Endothelial cell of umbilical vein (primary cell): ENCODE data around the gene HSPA5. TPM values are rescaled to one million over a fixed set of nuclear protein-coding genes. Genes with fewer than 3 reads are reported as not detected.

Experiments used
- BruUV-seq: library from RNA; stranded (reverse); fragments of 400-500 nt; replicated peaks from 2 replicates; lab custom pipeline; 2021; lab: Mats Ljungman, UMichigan
- CTCF ChIA-PET: fragments of 300-600, 350-600 bp; sonication (Branson Sonifier 250); formaldehyde crosslinking; loops from one replicate; lab custom pipeline; 2021; ENCODE audit warnings: antibody characterized with exemption, inconsistent platforms; lab: Charles Lee
- POLR2A ChIA-PET: fragments of 300-600, 350-600 bp; sonication (Branson Sonifier 250); formaldehyde crosslinking; loops from one replicate; lab custom pipeline; 2021; ENCODE audit warnings: antibody characterized with exemption, inconsistent platforms; lab: Charles Lee
- DNase-seq: peaks from one replicate; pipeline ENCODE4 v3.0.0-alpha.2; 2011; ENCODE audit warnings: low read depth, low spot score
- FAIRE-seq: peaks from 2 replicates; lab custom pipeline; 2011; peaks lifted over from hg19 to GRCh38; lab: Jason Lieb, UNC
- H2AFZ ChIP-seq: 2 replicates; pipeline ENCODE4 v1.6.0; 2012; ENCODE audit warnings: low read depth, low read length, control low read depth, inconsistent platforms
- H3K27ac ChIP-seq: 2 replicates; pipeline ENCODE4 v1.5.1; 2011; ENCODE audit warnings: low read depth, mild to moderate bottlenecking, control low read depth, low read length, moderate library complexity; ENCODE audit not compliant: insufficient read depth
- H3K27me3 ChIP-seq, 2 experiments: 2 replicates each; pipeline versions ENCODE4 v1.6.0 to v1.6.1; 2011; ENCODE audit warnings: low read length in 2 of 2, mixed read lengths in 1 of 2; ENCODE audit not compliant: control insufficient read depth in 2 of 2, insufficient read depth in 2 of 2
- H3K36me3 ChIP-seq, 2 experiments: 2 replicates in 1 of 2; 3 replicates in 1 of 2; pipeline ENCODE4 v1.5.1; 2011; ENCODE audit warnings: low read length in 2 of 2, mild to moderate bottlenecking in 1 of 2, moderate library complexity in 1 of 2; ENCODE audit not compliant: control insufficient read depth in 2 of 2, insufficient read depth in 2 of 2; ENCODE audit errors: extremely low read depth in 1 of 2
- H3K4me1 ChIP-seq: 3 replicates; pipeline ENCODE4 v1.5.1; 2011; ENCODE audit warnings: mild to moderate bottlenecking, low read length; ENCODE audit not compliant: control insufficient read depth, insufficient read depth; ENCODE audit errors: extremely low read depth
- H3K4me2 ChIP-seq: 2 replicates; pipeline ENCODE4 v1.6.1; 2011; ENCODE audit warnings: low read length, control low read depth, mixed read lengths; ENCODE audit not compliant: insufficient read depth
- H3K4me3 ChIP-seq, 3 experiments: fragments of 200-600 bp in 1 of 3; sonication (generic), shearing (Covaris generic) in 1 of 3; replicated peaks in 1 of 3; 2 replicates each; pipeline ENCODE4 v1.5.1; 2011 to 2016; ENCODE audit warnings: control low read depth in 3 of 3, low read length in 3 of 3, mild to moderate bottlenecking in 2 of 3, inconsistent platforms in 1 of 3, low read depth in 1 of 3, moderate library complexity in 1 of 3; ENCODE audit not compliant: insufficient read depth in 1 of 3
- H3K79me2 ChIP-seq: 2 replicates; pipeline ENCODE4 v1.6.0; 2012; ENCODE audit warnings: low read length, inconsistent platforms; ENCODE audit not compliant: control insufficient read depth, insufficient read depth
- H3K9ac ChIP-seq: replicated peaks from 2 replicates; pipeline ENCODE3; 2011; ENCODE audit warnings: low read length, control low read depth; ENCODE audit not compliant: insufficient read depth; ENCODE audit errors: extremely low read depth
- H3K9me1 ChIP-seq: replicated peaks from 3 replicates; pipeline ENCODE4 v1.6.0; 2011; ENCODE audit warnings: mild to moderate bottlenecking, low read length; ENCODE audit not compliant: control insufficient read depth, insufficient read depth; ENCODE audit errors: extremely low read depth
- H3K9me3 ChIP-seq: replicated peaks from 2 replicates; pipeline ENCODE4 v1.5.1; 2012; ENCODE audit warnings: low read length, inconsistent platforms; ENCODE audit not compliant: control insufficient read depth, insufficient read depth
- H4K20me1 ChIP-seq: replicated peaks from 2 replicates; pipeline ENCODE3; 2011; ENCODE audit warnings: mild to moderate bottlenecking, low read length; ENCODE audit not compliant: control insufficient read depth, insufficient read depth; ENCODE audit errors: extremely low read depth
- CTCF ChIP-seq, 2 donors: IDR thresholded peaks; 1 replicate in 1 of 2; 2 replicates in 1 of 2; pipeline ENCODE4 v1.5.1; 2011; ENCODE audit warnings: low read length in 2 of 2, mild to moderate bottlenecking in 2 of 2, moderate library complexity in 2 of 2, control low read depth in 1 of 2, inconsistent platforms in 1 of 2, low read depth in 1 of 2; ENCODE audit not compliant: insufficient read depth in 1 of 2; ENCODE audit errors: extremely low read depth in 1 of 2
- EZH2 ChIP-seq: IDR thresholded peaks from 2 replicates; pipeline ENCODE4 v1.6.1; 2012; ENCODE audit warnings: borderline replicate concordance, low read depth, mild to moderate bottlenecking, moderate library complexity, low read length, inconsistent platforms; ENCODE audit not compliant: severe bottlenecking
- FOS ChIP-seq: IDR thresholded peaks from 2 replicates; pipeline ENCODE4 v1.6.1; 2011; ENCODE audit warnings: mild to moderate bottlenecking, low read length, moderate library complexity, borderline replicate concordance; ENCODE audit not compliant: insufficient read depth
- GATA2 ChIP-seq: IDR thresholded peaks from 2 replicates; pipeline ENCODE4 v1.7.0; 2011; ENCODE audit warnings: low read depth, mild to moderate bottlenecking, moderate library complexity, mixed read lengths, low read length; ENCODE audit not compliant: insufficient read length, insufficient read depth
- JUN ChIP-seq: IDR thresholded peaks from 2 replicates; pipeline ENCODE4 v1.6.1; 2011; ENCODE audit warnings: borderline replicate concordance, low read depth; ENCODE audit not compliant: insufficient read length, insufficient read depth
- MAX ChIP-seq: IDR thresholded peaks from 2 replicates; pipeline ENCODE4 v1.6.1; 2011; ENCODE audit not compliant: insufficient read depth, insufficient read length
- MYC ChIP-seq: IDR thresholded peaks from one replicate; pipeline ENCODE4 v1.6.1; 2011; ENCODE audit warnings: mild to moderate bottlenecking, low read depth, low read length
- POLR2A ChIP-seq: IDR thresholded peaks from 2 replicates; pipeline ENCODE4 v1.6.1; 2012; ENCODE audit warnings: low read depth, mild to moderate bottlenecking, control low read depth, low read length
- POLR2AphosphoS5 ChIP-seq: IDR thresholded peaks from 2 replicates; pipeline ENCODE4 v1.6.1; 2012; ENCODE audit warnings: low read depth, mild to moderate bottlenecking, control low read depth, low read length, moderate library complexity; ENCODE audit not compliant: insufficient read depth
- dilution Hi-C: fragments of 300-500 bp; cut with MboI; formaldehyde crosslinking; loops from one replicate; pipeline ENCODE4 v1.15.0; 2019; ENCODE audit warnings: low sequenced_read_pairs; ENCODE audit not compliant: extremely low pct_ligation_motif_present
- intact Hi-C: fragments of 100-400 bp; cut with micrococcal nuclease; formaldehyde crosslinking; loops from one replicate; pipeline ENCODE4 v1.10.0; 2022
- polyA plus RNA-seq, 4 experiments: library from polyadenylated mRNA; depleted of rRNA in 3 of 4; stranded (reverse) in 3 of 4; unstranded in 1 of 4; fragments of >200 nt; gene quantifications; 2 replicates each; pipeline versions ENCODE4 v1.2.1 to v1.2.3, GENCODE V29; 2011 to 2012; ENCODE audit warnings: missing spikeins in 1 of 4
- total RNA-seq: library from RNA; stranded (reverse); gene quantifications from 2 replicates; pipeline ENCODE4 v1.2.3, GENCODE V29; 2021

The HSPA5 gene
- total and polyA plus RNA-seq, 2 donors (not counting 3 experiments of a cell fraction or from before 2014, with no cell fraction given), result 247 to 538 TPM

GRCh38 chr9:125258832-125259534 is 17.8 kb upstream of the HSPA5 start:
- ChIA-PET CTCF (interaction anchor here (1.8 kb wide), 1 partner anchor 103 kb away, joined by 5 read pairs; no protein-coding TSS in a partner anchor), POLR2A (no interaction called here)
- Histone ChIP-seq H3K79me2 (peaks cover 23% of the 10 kb centered on the region), H4K20me1 (no peaks in the 10 kb centered on the region), H3K27me3 (no peaks in the 10 kb centered on the region), H3K4me2 (no peak overlapping the region), H3K36me3 (no peaks in the 10 kb centered on the region), H3K9ac (no peak overlapping the region), H2AFZ (no peak overlapping the region), H3K27ac (no peak overlapping the region), H3K9me1 (no peaks in the 10 kb centered on the region), H3K4me1 (peaks cover 16% of the 10 kb centered on the region), H3K4me3 (no peak overlapping the region), H3K9me3 (no peaks in the 10 kb centered on the region)
- intact Hi-C loops (no loop called here), dilution Hi-C loops (no loop called here)
- FAIRE-seq (no peak), DNase-seq (no peak)
- no TSS peak for BruUV-seq
- TF ChIP-seq GATA2, result no peak
- TF ChIP-seq CTCF (IDR thresholded peaks at IDR 0.05; ENCODE audit: extremely low read depth in 1 of 2, insufficient read depth in 1 of 2, low read depth in 1 of 2, low read length in 2 of 2), result no peak
- no peak for TF ChIP-seq POLR2AphosphoS5
- TF ChIP-seq MAX, result no peak
- no peak for TF ChIP-seq JUN
- TF ChIP-seq POLR2A, result no peak
- TF ChIP-seq EZH2, result no peak
- no peak for TF ChIP-seq FOS
- no peak for TF ChIP-seq MYC
